GM19025 (cell line): ENCODE measurements around the gene TBC1D2.
"Not testable (repeated sequence)": the region's sequence is repeated elsewhere in the genome, so short reads cannot be mapped to it uniquely, and the experiment has no call there.

Experiments
- ATAC-seq: cut with Tn5 transposase; IDR thresholded peaks from one replicate; pipeline ENCODE4 v1.9.1; 2021; ENCODE audit warnings: mild to moderate bottlenecking, low read depth, moderate library complexity; ENCODE audit not compliant: unreplicated experiment

The TBC1D2 gene

GRCh38 chr9:98276907-98277469 lies 21.5 kb upstream of the TBC1D2 start:
- ATAC-seq: no peak

- no peak for ATAC-seq
Observed at GRCh38 chr9:98275159-98275558, 19.7 kb upstream of the TBC1D2 start.

GRCh38 chr9:98272083-98272482 lies 16.6 kb upstream of the TBC1D2 start:
- no peak for ATAC-seq

- no peak for ATAC-seq
Observed at GRCh38 chr9:98271479-98271878, 16.0 kb upstream of the TBC1D2 start.

GRCh38 chr9:98270284-98270683 lies 14.8 kb upstream of the TBC1D2 start:
- ATAC-seq: not testable (repeated sequence)

- not testable (repeated sequence) for ATAC-seq
Observed at GRCh38 chr9:98269652-98270051, 14.2 kb upstream of the TBC1D2 start.

- ATAC-seq: not testable (repeated sequence)
Observed at GRCh38 chr9:98267556-98267955, 12.1 kb upstream of the TBC1D2 start.

- no peak for ATAC-seq
Observed at GRCh38 chr9:98264516-98264915, 9.1 kb upstream of the TBC1D2 start.

- ATAC-seq: no peak
Observed at GRCh38 chr9:98263482-98264357, 8.3 kb upstream of the TBC1D2 start.

- no peak for ATAC-seq
Observed at GRCh38 chr9:98263080-98263479, 7.6 kb upstream of the TBC1D2 start.

- no peak for ATAC-seq
Observed at GRCh38 chr9:98262056-98262455, 6.6 kb upstream of the TBC1D2 start.

- no peak for ATAC-seq
Observed at GRCh38 chr9:98260635-98261034, 5.2 kb upstream of the TBC1D2 start.

- ATAC-seq: no peak
Observed at GRCh38 chr9:98259791-98260190, 4.3 kb upstream of the TBC1D2 start.

- ATAC-seq: no peak
Observed at GRCh38 chr9:98256756-98257155, 1.3 kb upstream of the TBC1D2 start.

- peak; percentile 5 for ATAC-seq
Observed at GRCh38 chr9:98255061-98255577, 330 bp downstream of the TBC1D2 start.

- no peak for ATAC-seq
Observed at GRCh38 chr9:98254228-98255060, 1.0 kb downstream of the TBC1D2 start.

GRCh38 chr9:98253565-98253964 lies 1.9 kb downstream of the TBC1D2 start:
- ATAC-seq: no peak

GRCh38 chr9:98251551-98251950 lies 3.9 kb downstream of the TBC1D2 start:
- ATAC-seq: no peak

- ATAC-seq: no peak
Observed at GRCh38 chr9:98249771-98250170, 5.7 kb downstream of the TBC1D2 start.

GRCh38 chr9:98248737-98249474 lies 6.5 kb downstream of the TBC1D2 start:
- no peak for ATAC-seq
